HepG2 (cell line): Measurements from ENCODE around the gene KLHL36. TPM values are rescaled to one million over a fixed set of nuclear protein-coding genes. Genes with fewer than 3 reads are reported as not detected.
A peak's percentile ranks its signal among the peaks of the same experiment; 100 is the strongest.

Experiments
- ARNT ChIP-seq: fragments of 450-650 bp; IDR thresholded peaks from 2 replicates; pipeline ENCODE4 v1.6.1; 2017
- CAMTA2 ChIP-seq: sonication (generic); formaldehyde crosslinking; IDR thresholded peaks from 2 replicates; pipeline ENCODE4 v1.4.0; 2020; ENCODE audit warnings: mild to moderate bottlenecking, missing genetic modification reagents, borderline replicate concordance
- CC2D1A ChIP-seq: sonication (generic); formaldehyde crosslinking; IDR thresholded peaks from 2 replicates; pipeline ENCODE4 v1.8.1; 2023; ENCODE audit warnings: mild to moderate bottlenecking, missing genetic modification reagents
- FOXP1 ChIP-seq, 2 experiments: fragments of 450-650 bp in 1 of 2; IDR thresholded peaks; 2 replicates each; pipeline ENCODE4 v1.6.1; 2017 to 2018; ENCODE audit warnings: antibody characterized with exemption in 1 of 2
- HCFC1 ChIP-seq: fragments of 150-350 bp; IDR thresholded peaks from 2 replicates; pipeline ENCODE4 v1.6.1; 2014; ENCODE audit warnings: low read depth, low read length
- MAFF ChIP-seq: IDR thresholded peaks from 2 replicates; pipeline ENCODE4 v1.6.1; 2011; ENCODE audit warnings: low read depth, low read length, improper control_type of control experiment
- RFX3 ChIP-seq: IDR thresholded peaks from 2 replicates; pipeline ENCODE4 v1.6.1; 2016; ENCODE audit warnings: missing biosample characterization, missing genetic modification reagents
- SRF ChIP-seq: IDR thresholded peaks from 2 replicates; pipeline ENCODE4 v1.6.1; 2011; ENCODE audit warnings: mild to moderate bottlenecking, low read depth, low read length, moderate library complexity
- U2AF2 ChIP-seq: fragments of 200-400 bp; formaldehyde crosslinking; IDR thresholded peaks from 2 replicates; pipeline ENCODE4 v1.6.1; 2017; ENCODE audit warnings: low read depth, mild to moderate bottlenecking, low read length
- XBP1 ChIP-seq: sonication (generic); formaldehyde crosslinking; IDR thresholded peaks from 2 replicates; pipeline ENCODE4 v1.5.0; 2020; ENCODE audit warnings: missing genetic modification reagents
- YY1 ChIP-seq: IDR thresholded peaks from 2 replicates; pipeline ENCODE4 v1.6.1; 2011; ENCODE audit warnings: low read length, low read depth, moderate library complexity, mild to moderate bottlenecking; ENCODE audit not compliant: insufficient read depth, insufficient replicate concordance
- ZSCAN9 ChIP-seq: IDR thresholded peaks from 2 replicates; pipeline ENCODE4 v1.6.1; 2016; ENCODE audit warnings: borderline replicate concordance
- polyA plus RNA-seq, 8 experiments: library from polyadenylated mRNA; depleted of rRNA in 3 of 8; stranded (reverse) in 7 of 8; unstranded in 1 of 8; fragments of >200 nt; fragmentation: Illumina TruSeq in 4 of 8; extraction: Trizol in 4 of 8; gene quantifications; 2 replicates each; pipeline versions ENCODE4 v1.2.1 to v1.2.3, GENCODE V29; 2011 to 2016; ENCODE audit warnings: low read depth in 4 of 8, missing spikeins in 1 of 8, mixed read lengths in 1 of 8; ENCODE audit not compliant: insufficient read depth in 1 of 8
- total RNA-seq, 5 experiments: library from RNA; depleted of rRNA; stranded (reverse); fragments of >200 nt; fragmentation: Illumina TruSeq; extraction: Trizol; gene quantifications; 2 replicates each; pipeline ENCODE4 v1.2.3, GENCODE V29; 2016; ENCODE audit warnings: low read depth in 1 of 5
- TF ChIP-seq, protein P1 (sequence below): sonication (generic); formaldehyde crosslinking; IDR thresholded peaks from 2 replicates; pipeline ENCODE4 v1.5.0; 2020; ENCODE audit warnings: missing genetic modification reagents, mild to moderate bottlenecking, borderline replicate concordance
- TF ChIP-seq, protein P2 (sequence below): sonication (generic); formaldehyde crosslinking; IDR thresholded peaks from 2 replicates; pipeline ENCODE4 v1.5.1; 2020; ENCODE audit warnings: missing genetic modification reagents, mild to moderate bottlenecking, borderline replicate concordance
- TF ChIP-seq, protein P3 (sequence below): sonication (generic); formaldehyde crosslinking; IDR thresholded peaks from 2 replicates; pipeline ENCODE4 v1.5.0; 2020; ENCODE audit warnings: mild to moderate bottlenecking, missing genetic modification reagents
- TF ChIP-seq, protein P4 (sequence below): fragments of 450-650 bp; IDR thresholded peaks from 2 replicates; pipeline ENCODE4 v1.6.1; 2016
- TF ChIP-seq, protein P5 (sequence below): IDR thresholded peaks from 2 replicates; pipeline ENCODE4 v1.6.1; 2016; ENCODE audit warnings: mild to moderate bottlenecking, missing biosample characterization, missing genetic modification reagents
- TF ChIP-seq, protein P6 (sequence below), 2 experiments: sonication (generic) in 1 of 2; formaldehyde crosslinking in 1 of 2; IDR thresholded peaks; 2 replicates each; pipeline versions ENCODE4 v1.6.1 to v1.9.0; 2014 to 2022; ENCODE audit warnings: antibody characterized with exemption in 1 of 2, borderline replicate concordance in 1 of 2, inconsistent platforms in 1 of 2, low read depth in 1 of 2, missing genetic modification reagents in 1 of 2

KLHL36 gene
- total and polyA plus RNA-seq, 2 of the 13 experiments (the other 11 are each of a cell fraction or from before 2014, with no cell fraction given): 24.3 to 26.0 TPM

DNA sequence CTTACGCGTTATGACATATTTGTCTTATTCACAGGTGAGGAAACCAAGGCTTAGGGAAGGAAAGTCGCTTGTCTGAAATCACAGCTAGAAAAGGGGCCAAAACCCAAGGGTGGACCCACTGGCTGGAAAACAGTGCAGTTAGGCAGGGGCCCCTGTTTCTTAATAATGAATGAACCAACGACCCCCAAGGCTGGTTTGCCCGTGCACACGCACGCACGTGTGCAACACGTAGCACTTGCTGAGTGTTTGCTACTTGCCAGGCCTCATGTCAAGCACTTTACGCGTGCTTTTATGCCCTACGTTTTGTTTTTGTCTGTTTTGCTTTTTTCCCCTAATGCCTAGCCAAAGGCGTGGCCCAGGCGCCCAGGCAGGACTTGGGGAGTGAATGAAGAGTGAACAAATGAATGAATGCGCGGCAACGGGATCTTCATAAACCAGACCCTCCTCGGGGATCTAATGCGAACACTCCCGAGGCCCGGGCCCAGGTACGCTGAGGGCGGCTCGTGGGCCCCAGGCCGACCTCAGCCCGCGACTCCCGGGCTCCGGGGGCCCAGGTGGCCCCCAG is 50.9 kb downstream of the KLHL36 start (continued):
- no peak for TF ChIP-seq XBP1 (CRISPR knock-in tag)
- no peak for TF ChIP-seq ZSCAN9
- TF ChIP-seq SRF: no peak
- TF ChIP-seq YY1: no peak
- no peak for TF ChIP-seq CC2D1A (CRISPR knock-in tag)
- TF ChIP-seq, protein P1, sequence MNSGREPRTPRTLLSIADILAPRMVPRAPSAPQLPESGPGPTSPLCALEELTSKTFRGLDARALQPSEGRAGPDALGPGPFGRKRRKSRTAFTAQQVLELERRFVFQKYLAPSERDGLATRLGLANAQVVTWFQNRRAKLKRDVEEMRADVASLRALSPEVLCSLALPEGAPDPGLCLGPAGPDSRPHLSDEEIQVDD: no peak; the same call in 1 of the 2 replicates
- TF ChIP-seq, protein P2, sequence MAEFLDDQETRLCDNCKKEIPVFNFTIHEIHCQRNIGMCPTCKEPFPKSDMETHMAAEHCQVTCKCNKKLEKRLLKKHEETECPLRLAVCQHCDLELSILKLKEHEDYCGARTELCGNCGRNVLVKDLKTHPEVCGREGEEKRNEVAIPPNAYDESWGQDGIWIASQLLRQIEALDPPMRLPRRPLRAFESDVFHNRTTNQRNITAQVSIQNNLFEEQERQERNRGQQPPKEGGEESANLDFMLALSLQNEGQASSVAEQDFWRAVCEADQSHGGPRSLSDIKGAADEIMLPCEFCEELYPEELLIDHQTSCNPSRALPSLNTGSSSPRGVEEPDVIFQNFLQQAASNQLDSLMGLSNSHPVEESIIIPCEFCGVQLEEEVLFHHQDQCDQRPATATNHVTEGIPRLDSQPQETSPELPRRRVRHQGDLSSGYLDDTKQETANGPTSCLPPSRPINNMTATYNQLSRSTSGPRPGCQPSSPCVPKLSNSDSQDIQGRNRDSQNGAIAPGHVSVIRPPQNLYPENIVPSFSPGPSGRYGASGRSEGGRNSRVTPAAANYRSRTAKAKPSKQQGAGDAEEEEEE: no peak
- no peak for TF ChIP-seq HCFC1
- TF ChIP-seq, protein P3, sequence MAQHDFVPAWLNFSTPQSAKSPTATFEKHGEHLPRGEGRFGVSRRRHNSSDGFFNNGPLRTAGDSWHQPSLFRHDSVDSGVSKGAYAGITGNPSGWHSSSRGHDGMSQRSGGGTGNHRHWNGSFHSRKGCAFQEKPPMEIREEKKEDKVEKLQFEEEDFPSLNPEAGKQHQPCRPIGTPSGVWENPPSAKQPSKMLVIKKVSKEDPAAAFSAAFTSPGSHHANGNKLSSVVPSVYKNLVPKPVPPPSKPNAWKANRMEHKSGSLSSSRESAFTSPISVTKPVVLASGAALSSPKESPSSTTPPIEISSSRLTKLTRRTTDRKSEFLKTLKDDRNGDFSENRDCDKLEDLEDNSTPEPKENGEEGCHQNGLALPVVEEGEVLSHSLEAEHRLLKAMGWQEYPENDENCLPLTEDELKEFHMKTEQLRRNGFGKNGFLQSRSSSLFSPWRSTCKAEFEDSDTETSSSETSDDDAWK: no peak
- TF ChIP-seq, protein P4, sequence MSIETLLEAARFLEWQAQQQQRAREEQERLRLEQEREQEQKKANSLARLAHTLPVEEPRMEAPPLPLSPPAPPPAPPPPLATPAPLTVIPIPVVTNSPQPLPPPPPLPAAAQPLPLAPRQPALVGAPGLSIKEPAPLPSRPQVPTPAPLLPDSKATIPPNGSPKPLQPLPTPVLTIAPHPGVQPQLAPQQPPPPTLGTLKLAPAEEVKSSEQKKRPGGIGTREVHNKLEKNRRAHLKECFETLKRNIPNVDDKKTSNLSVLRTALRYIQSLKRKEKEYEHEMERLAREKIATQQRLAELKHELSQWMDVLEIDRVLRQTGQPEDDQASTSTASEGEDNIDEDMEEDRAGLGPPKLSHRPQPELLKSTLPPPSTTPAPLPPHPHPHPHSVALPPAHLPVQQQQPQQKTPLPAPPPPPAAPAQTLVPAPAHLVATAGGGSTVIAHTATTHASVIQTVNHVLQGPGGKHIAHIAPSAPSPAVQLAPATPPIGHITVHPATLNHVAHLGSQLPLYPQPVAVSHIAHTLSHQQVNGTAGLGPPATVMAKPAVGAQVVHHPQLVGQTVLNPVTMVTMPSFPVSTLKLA: no peak
- no peak for TF ChIP-seq U2AF2
- peak; percentile 88; the same call in 1 of the 2 replicates for TF ChIP-seq CAMTA2 (CRISPR knock-in tag)
- TF ChIP-seq FOXP1 (IDR thresholded peaks at IDR 0.05): no peak
- no peak for TF ChIP-seq FOXP1 (CRISPR knock-in tag; IDR thresholded peaks at IDR 0.05)
- no peak for TF ChIP-seq RFX3
- TF ChIP-seq, protein P5, sequence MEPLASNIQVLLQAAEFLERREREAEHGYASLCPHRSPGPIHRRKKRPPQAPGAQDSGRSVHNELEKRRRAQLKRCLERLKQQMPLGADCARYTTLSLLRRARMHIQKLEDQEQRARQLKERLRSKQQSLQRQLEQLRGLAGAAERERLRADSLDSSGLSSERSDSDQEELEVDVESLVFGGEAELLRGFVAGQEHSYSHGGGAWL (CRISPR knock-in tag): peak; percentile 87; the same call in 1 of the 2 replicates
- TF ChIP-seq, protein P6, sequence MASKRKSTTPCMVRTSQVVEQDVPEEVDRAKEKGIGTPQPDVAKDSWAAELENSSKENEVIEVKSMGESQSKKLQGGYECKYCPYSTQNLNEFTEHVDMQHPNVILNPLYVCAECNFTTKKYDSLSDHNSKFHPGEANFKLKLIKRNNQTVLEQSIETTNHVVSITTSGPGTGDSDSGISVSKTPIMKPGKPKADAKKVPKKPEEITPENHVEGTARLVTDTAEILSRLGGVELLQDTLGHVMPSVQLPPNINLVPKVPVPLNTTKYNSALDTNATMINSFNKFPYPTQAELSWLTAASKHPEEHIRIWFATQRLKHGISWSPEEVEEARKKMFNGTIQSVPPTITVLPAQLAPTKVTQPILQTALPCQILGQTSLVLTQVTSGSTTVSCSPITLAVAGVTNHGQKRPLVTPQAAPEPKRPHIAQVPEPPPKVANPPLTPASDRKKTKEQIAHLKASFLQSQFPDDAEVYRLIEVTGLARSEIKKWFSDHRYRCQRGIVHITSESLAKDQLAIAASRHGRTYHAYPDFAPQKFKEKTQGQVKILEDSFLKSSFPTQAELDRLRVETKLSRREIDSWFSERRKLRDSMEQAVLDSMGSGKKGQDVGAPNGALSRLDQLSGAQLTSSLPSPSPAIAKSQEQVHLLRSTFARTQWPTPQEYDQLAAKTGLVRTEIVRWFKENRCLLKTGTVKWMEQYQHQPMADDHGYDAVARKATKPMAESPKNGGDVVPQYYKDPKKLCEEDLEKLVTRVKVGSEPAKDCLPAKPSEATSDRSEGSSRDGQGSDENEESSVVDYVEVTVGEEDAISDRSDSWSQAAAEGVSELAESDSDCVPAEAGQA (IDR thresholded peaks at IDR 0.05; ENCODE audit: low read depth): no peak
- TF ChIP-seq, protein P6 (CRISPR knock-in tag; IDR thresholded peaks at IDR 0.05; ENCODE audit: borderline replicate concordance): 0 out of 2 replicates have a peak, but pooled peaks have one; percentile 41
- TF ChIP-seq ARNT: no peak
- no peak for TF ChIP-seq MAFF
